Left renal pelvis (tissue), 4 donors: ENCODE results near the gene MTCH2. TPM values are rescaled to one million over a fixed set of nuclear protein-coding genes. Genes with fewer than 3 reads are reported as not detected.
"Not testable (repeated sequence)": the region's sequence is repeated elsewhere in the genome, so short reads cannot be mapped to it uniquely, and the experiment has no call there.

Source experiments
- DNase-seq, 4 donors: peaks; one replicate each; pipeline ENCODE4 v3.0.0-alpha.2; 2013; ENCODE audit warnings: low read depth in 4 of 4, low spot score in 3 of 4
- polyA plus RNA-seq, 4 donors: library from polyadenylated mRNA; unstranded; fragments of 120-200 nt; gene quantifications; one replicate each; pipeline ENCODE4 v1.2.1, GENCODE V29; 2013; ENCODE audit not compliant: insufficient read length in 4 of 4

MTCH2 gene
- polyA plus RNA-seq: 100 to 1,000 TPM in 3 of 4 donors, 10 to 100 TPM in 1; 50.1 to 123 (median 110) TPM

- peak; percentile 92 to 95 (median 94) for DNase-seq
Measured at GRCh38 chr11:47642099-47642855, at the start of gene MTCH2. Gene MTCH2 (minus strand): TSS chr11:47642559. CDS start chr11:47642465, 94 bp downstream.

GRCh38 chr11:47691979-47692378, 49.6 kb upstream of the MTCH2 start:
- DNase-seq: no peak

- no peak for DNase-seq
Measured at GRCh38 chr11:47689480-47689879, 47.1 kb upstream of the MTCH2 start.

GRCh38 chr11:47688991-47689390, 46.6 kb upstream of the MTCH2 start:
- no peak for DNase-seq

- no peak for DNase-seq
Measured at GRCh38 chr11:47688111-47688510, 45.8 kb upstream of the MTCH2 start.

GRCh38 chr11:47686704-47687103, 44.3 kb upstream of the MTCH2 start:
- not testable (repeated sequence) for DNase-seq

GRCh38 chr11:47686151-47686550, 43.8 kb upstream of the MTCH2 start:
- DNase-seq: no peak

- no peak for DNase-seq
Measured at GRCh38 chr11:47675851-47676250, 33.5 kb upstream of the MTCH2 start.

- no peak for DNase-seq
Measured at GRCh38 chr11:47672283-47672730, 29.9 kb upstream of the MTCH2 start.

- DNase-seq: no peak
Measured at GRCh38 chr11:47669856-47670255, 27.5 kb upstream of the MTCH2 start.

GRCh38 chr11:47668665-47669064, 26.3 kb upstream of the MTCH2 start:
- DNase-seq: no peak

GRCh38 chr11:47667555-47667954, 25.2 kb upstream of the MTCH2 start:
- no peak for DNase-seq

GRCh38 chr11:47667135-47667534, 24.8 kb upstream of the MTCH2 start:
- peak in 1 of 4 donors; percentile 22 for DNase-seq

- DNase-seq: not testable (repeated sequence)
Measured at GRCh38 chr11:47664936-47665335, 22.6 kb upstream of the MTCH2 start.

- no peak for DNase-seq
Measured at GRCh38 chr11:47661245-47661644, 18.9 kb upstream of the MTCH2 start.

- peak in 1 of 4 donors; percentile 32 for DNase-seq
Measured at GRCh38 chr11:47659276-47659675, 16.9 kb upstream of the MTCH2 start.

GRCh38 chr11:47656260-47656885, 14.0 kb upstream of the MTCH2 start:
- DNase-seq: no peak

GRCh38 chr11:47651818-47652469, 9.6 kb upstream of the MTCH2 start:
- DNase-seq: no peak

GRCh38 chr11:47649276-47649675, 6.9 kb upstream of the MTCH2 start:
- DNase-seq: no peak

- DNase-seq: no peak
Measured at GRCh38 chr11:47646019-47646418, 3.7 kb upstream of the MTCH2 start.

- no peak for DNase-seq
Measured at GRCh38 chr11:47645500-47645899, 3.1 kb upstream of the MTCH2 start.
